WTC11 (cell line): ENCODE measurements around the gene TTC21A. TPM values are rescaled to one million over a fixed set of nuclear protein-coding genes. Genes with fewer than 3 reads are reported as not detected.

ENCODE experiments used
- ATAC-seq: fragments of 200-7000 bp; cut with Tn5 transposase; 2 replicates; pipeline ENCODE4 v1.10.0; 2021; ENCODE audit warnings: mild to moderate bottlenecking, moderate library complexity
- CTCF ChIA-PET: fragments of 300-600 bp; sonication (Branson Sonifier 250); formaldehyde crosslinking; loops from one replicate; lab custom pipeline; 2021; ENCODE audit warnings: antibody characterized with exemption; lab: Charles Lee
- POLR2A ChIA-PET: fragments of 350-600 bp; sonication (Branson Sonifier 250); formaldehyde crosslinking; loops from one replicate; lab custom pipeline; 2021; ENCODE audit warnings: antibody characterized with exemption; lab: Charles Lee
- DNase-seq: peaks from one replicate; pipeline ENCODE4 v3.0.0; 2021; ENCODE audit warnings: low spot score
- H3K27ac Mint-ChIP-seq: 2 replicates; pipeline ENCODE4 v1.8.0; 2021; ENCODE audit warnings: mixed read lengths
- H3K27me3 Mint-ChIP-seq: 2 replicates; pipeline ENCODE4 v1.8.0; 2021; ENCODE audit warnings: low read depth, mild to moderate bottlenecking, moderate library complexity, mixed read lengths
- H3K36me3 Mint-ChIP-seq: 2 replicates; pipeline ENCODE4 v1.8.0; 2021; ENCODE audit warnings: mixed read lengths
- H3K4me1 Mint-ChIP-seq: 2 replicates; pipeline ENCODE4 v1.8.0; 2022; ENCODE audit warnings: mixed read lengths
- H3K4me3 Mint-ChIP-seq: 2 replicates; pipeline ENCODE4 v1.8.0; 2021; ENCODE audit warnings: mild to moderate bottlenecking, moderate library complexity, mixed read lengths
- H3K9me3 Mint-ChIP-seq: 2 replicates; pipeline ENCODE4 v1.8.0; 2021; ENCODE audit warnings: mixed read lengths
- CREB1 ChIP-seq: sonication (generic); formaldehyde crosslinking; IDR thresholded peaks from 2 replicates; pipeline ENCODE4 v1.8.0; 2023; ENCODE audit warnings: mild to moderate bottlenecking, missing genetic modification reagents
- ESRRA ChIP-seq: sonication (generic); formaldehyde crosslinking; IDR thresholded peaks from 2 replicates; pipeline ENCODE4 v1.8.1; 2022; ENCODE audit warnings: mild to moderate bottlenecking, missing genetic modification reagents, borderline replicate concordance
- FOXJ3 ChIP-seq: sonication (generic); formaldehyde crosslinking; IDR thresholded peaks from 2 replicates; pipeline ENCODE4 v1.9.0; 2021; ENCODE audit warnings: missing genetic modification reagents, mild to moderate bottlenecking, borderline replicate concordance
- FOXP1 ChIP-seq: sonication (generic); formaldehyde crosslinking; IDR thresholded peaks from 2 replicates; pipeline ENCODE4 v1.8.0; 2022; ENCODE audit warnings: missing genetic modification reagents, mild to moderate bottlenecking, moderate library complexity, borderline replicate concordance
- GTF2I ChIP-seq: fragments of 250-450 bp; sonication (Bioruptor Pico); conservative IDR thresholded peaks from 2 replicates; pipeline ENCODE4 v1.4.0; 2021; ENCODE audit warnings: mild to moderate bottlenecking
- NFATC4 ChIP-seq: fragments of 250-450 bp; sonication (Bioruptor Pico); IDR thresholded peaks from 2 replicates; pipeline ENCODE4 v1.9.0; 2021; ENCODE audit warnings: mild to moderate bottlenecking
- NR1H2 ChIP-seq: sonication (generic); formaldehyde crosslinking; IDR thresholded peaks from 2 replicates; pipeline ENCODE4 v1.9.0; 2021; ENCODE audit warnings: mild to moderate bottlenecking, moderate library complexity, missing genetic modification reagents
- NR2C2 ChIP-seq: sonication (generic); formaldehyde crosslinking; IDR thresholded peaks from 2 replicates; pipeline ENCODE4 v1.8.0; 2022; ENCODE audit warnings: mild to moderate bottlenecking, missing genetic modification reagents
- SMAD3 ChIP-seq: sonication (generic); formaldehyde crosslinking; IDR thresholded peaks from 2 replicates; pipeline ENCODE4 v1.8.0; 2022; ENCODE audit warnings: missing genetic modification reagents, mild to moderate bottlenecking, borderline replicate concordance
- SP1 ChIP-seq: sonication (generic); formaldehyde crosslinking; conservative IDR thresholded peaks from 2 replicates; pipeline ENCODE4 v1.8.1; 2022; ENCODE audit warnings: missing genetic modification reagents
- TEAD1 ChIP-seq: sonication (generic); formaldehyde crosslinking; IDR thresholded peaks from 2 replicates; pipeline ENCODE4 v1.8.0; 2022; ENCODE audit warnings: mild to moderate bottlenecking, missing genetic modification reagents
- TP53 ChIP-seq: sonication (generic); formaldehyde crosslinking; IDR thresholded peaks from 2 replicates; pipeline ENCODE4 v1.8.1; 2023; ENCODE audit warnings: mild to moderate bottlenecking, missing genetic modification reagents
- total RNA-seq: library from RNA; stranded (reverse); gene quantifications from 3 replicates; pipeline ENCODE4 v1.2.3, GENCODE V29; 2021
- TF ChIP-seq, protein P1 (sequence below): sonication (generic); formaldehyde crosslinking; IDR thresholded peaks from 2 replicates; pipeline ENCODE4 v1.8.0; 2023; ENCODE audit warnings: missing genetic modification reagents
- TF ChIP-seq, protein P2 (sequence below): sonication (generic); formaldehyde crosslinking; IDR thresholded peaks from 2 replicates; pipeline ENCODE4 v1.8.1; 2023; ENCODE audit warnings: mild to moderate bottlenecking, moderate library complexity, missing genetic modification reagents
- TF ChIP-seq, protein P3 (sequence below): sonication (generic); formaldehyde crosslinking; IDR thresholded peaks from 2 replicates; pipeline ENCODE4 v1.8.0; 2022; ENCODE audit warnings: mild to moderate bottlenecking, missing genetic modification reagents
- TF ChIP-seq, protein P4 (sequence below): sonication (generic); formaldehyde crosslinking; IDR thresholded peaks from 2 replicates; pipeline ENCODE4 v1.8.1; 2022; ENCODE audit warnings: low read depth, mild to moderate bottlenecking, moderate library complexity, missing genetic modification reagents, borderline replicate concordance
- TF ChIP-seq, protein P5 (sequence below): fragments of 250-450 bp; sonication (Bioruptor Pico); IDR thresholded peaks from 2 replicates; pipeline ENCODE4 v2.1.2; 2022; ENCODE audit warnings: mild to moderate bottlenecking, moderate library complexity

Gene TTC21A
- total RNA-seq, 1 experiment from 2014 or later = 3.8 TPM

DNA sequence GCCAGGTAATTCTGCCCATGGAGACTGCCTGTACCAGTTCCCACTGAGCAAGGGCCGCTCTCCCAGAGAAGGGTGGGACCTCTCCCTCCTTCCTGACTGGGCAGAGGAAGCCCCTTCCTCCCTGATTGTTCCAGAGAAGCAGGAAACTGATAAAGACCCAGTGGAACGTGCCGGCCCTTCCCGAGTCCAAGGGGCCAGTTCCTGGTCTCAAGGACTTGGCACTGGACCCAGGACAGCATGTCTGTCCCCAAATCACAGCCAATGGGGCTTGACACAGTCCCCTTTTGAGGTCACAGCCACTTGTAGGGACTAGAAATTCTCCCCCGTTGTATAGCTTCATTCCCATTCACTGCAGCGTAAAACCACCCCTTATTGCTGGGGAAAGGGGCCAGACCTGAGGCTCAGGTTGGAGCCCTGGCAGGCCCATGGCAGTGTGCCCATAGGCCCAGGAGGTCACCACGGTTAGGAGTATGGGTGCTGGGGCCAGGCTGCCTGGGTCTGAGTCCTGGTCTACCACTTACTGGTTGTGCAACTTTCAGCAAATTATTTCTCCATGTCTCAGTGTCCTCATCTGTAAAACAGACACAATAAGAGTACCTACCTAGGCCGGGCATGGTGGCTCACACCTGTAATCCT lies 27.8 kb downstream of the TTC21A start (continued):
- TF ChIP-seq, protein P1, sequence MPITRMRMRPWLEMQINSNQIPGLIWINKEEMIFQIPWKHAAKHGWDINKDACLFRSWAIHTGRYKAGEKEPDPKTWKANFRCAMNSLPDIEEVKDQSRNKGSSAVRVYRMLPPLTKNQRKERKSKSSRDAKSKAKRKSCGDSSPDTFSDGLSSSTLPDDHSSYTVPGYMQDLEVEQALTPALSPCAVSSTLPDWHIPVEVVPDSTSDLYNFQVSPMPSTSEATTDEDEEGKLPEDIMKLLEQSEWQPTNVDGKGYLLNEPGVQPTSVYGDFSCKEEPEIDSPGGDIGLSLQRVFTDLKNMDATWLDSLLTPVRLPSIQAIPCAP (CRISPR knock-in tag) = no peak
- no peak for TF ChIP-seq FOXP1 (CRISPR knock-in tag)
- no peak for TF ChIP-seq GTF2I

DNA sequence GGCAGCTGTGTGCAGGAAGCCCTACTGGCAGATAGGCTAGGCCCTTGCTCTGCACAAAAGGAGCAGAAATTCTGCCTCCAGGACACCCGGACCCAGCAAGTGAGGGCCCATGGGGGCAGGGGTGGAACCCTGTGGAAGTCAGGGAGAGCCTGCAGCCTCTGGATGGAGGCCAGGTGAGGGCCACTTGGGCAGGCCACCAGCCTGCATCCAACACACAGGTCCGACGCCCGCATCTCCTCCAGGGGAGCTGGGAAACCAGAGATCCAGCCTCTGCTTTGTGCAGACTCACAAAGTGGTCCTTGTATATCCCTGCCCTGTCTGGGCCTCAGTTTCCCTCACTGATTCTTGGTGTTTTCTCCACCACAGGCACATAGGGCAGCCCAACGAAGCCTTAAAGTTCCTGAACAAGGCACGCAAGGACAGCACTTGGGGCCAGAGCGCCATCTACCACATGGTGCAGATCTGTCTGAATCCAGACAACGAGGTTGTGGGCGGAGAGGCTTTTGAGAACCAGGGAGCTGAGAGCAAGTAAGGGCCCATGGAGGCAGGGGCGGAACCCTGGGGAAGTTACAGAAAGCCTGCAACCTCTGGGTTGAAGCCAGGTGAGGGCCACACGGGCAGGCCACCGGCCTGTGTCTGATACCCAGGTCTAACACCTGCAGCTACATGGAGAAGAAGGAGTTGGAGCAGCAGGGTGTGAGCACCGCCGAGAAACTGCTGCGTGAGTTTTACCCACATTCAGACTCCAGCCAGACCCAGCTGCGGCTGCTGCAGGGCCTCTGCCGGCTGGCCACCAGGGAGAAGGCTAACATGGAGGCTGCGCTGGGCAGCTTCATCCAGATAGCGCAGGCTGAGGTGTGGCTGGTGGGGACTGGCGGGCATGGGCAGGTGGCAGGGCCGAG lies 29.3 kb downstream of the TTC21A start:
- ChIA-PET POLR2A (no interaction called here), CTCF (interaction anchor here (0.5 to 2.2 kb wide), 5 partner anchors 9 to 152 kb away, joined by 3 to 15 read pairs (median 4); no protein-coding TSS in a partner anchor)
- H3K4me3 Mint-ChIP-seq = no peak overlapping the region
- no peaks in the 10 kb centered on the region for H3K9me3 Mint-ChIP-seq
- peak; percentile 31 for ATAC-seq
- H3K36me3 Mint-ChIP-seq = no peaks in the 10 kb centered on the region
- H3K27ac Mint-ChIP-seq = no peak overlapping the region
- no peak for DNase-seq
- TF ChIP-seq CREB1 (CRISPR knock-in tag) (no peak), NR2C2 (CRISPR knock-in tag) (no peak), NR1H2 (no peak), SP1 (no peak), FOXJ3 (no peak), TP53 (CRISPR knock-in tag) (no peak), SMAD3 (CRISPR knock-in tag) (no peak), ESRRA (CRISPR knock-in tag) (no peak), NFATC4 (CRISPR knock-in tag) (no peak), TEAD1 (no peak)
- TF ChIP-seq, protein P2, sequence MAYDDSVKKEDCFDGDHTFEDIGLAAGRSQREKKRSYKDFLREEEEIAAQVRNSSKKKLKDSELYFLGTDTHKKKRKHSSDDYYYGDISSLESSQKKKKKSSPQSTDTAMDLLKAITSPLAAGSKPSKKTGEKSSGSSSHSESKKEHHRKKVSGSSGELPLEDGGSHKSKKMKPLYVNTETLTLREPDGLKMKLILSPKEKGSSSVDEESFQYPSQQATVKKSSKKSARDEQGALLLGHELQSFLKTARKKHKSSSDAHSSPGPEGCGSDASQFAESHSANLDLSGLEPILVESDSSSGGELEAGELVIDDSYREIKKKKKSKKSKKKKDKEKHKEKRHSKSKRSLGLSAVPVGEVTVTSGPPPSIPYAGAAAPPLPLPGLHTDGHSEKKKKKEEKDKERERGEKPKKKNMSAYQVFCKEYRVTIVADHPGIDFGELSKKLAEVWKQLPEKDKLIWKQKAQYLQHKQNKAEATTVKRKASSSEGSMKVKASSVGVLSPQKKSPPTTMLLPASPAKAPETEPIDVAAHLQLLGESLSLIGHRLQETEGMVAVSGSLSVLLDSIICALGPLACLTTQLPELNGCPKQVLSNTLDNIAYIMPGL = no peak
- TF ChIP-seq, protein P3, sequence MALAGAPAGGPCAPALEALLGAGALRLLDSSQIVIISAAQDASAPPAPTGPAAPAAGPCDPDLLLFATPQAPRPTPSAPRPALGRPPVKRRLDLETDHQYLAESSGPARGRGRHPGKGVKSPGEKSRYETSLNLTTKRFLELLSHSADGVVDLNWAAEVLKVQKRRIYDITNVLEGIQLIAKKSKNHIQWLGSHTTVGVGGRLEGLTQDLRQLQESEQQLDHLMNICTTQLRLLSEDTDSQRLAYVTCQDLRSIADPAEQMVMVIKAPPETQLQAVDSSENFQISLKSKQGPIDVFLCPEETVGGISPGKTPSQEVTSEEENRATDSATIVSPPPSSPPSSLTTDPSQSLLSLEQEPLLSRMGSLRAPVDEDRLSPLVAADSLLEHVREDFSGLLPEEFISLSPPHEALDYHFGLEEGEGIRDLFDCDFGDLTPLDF (CRISPR knock-in tag) = no peak
- TF ChIP-seq, protein P4, sequence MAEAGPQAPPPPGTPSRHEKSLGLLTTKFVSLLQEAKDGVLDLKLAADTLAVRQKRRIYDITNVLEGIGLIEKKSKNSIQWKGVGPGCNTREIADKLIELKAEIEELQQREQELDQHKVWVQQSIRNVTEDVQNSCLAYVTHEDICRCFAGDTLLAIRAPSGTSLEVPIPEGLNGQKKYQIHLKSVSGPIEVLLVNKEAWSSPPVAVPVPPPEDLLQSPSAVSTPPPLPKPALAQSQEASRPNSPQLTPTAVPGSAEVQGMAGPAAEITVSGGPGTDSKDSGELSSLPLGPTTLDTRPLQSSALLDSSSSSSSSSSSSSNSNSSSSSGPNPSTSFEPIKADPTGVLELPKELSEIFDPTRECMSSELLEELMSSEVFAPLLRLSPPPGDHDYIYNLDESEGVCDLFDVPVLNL (CRISPR knock-in tag) = no peak
- TF ChIP-seq, protein P5, sequence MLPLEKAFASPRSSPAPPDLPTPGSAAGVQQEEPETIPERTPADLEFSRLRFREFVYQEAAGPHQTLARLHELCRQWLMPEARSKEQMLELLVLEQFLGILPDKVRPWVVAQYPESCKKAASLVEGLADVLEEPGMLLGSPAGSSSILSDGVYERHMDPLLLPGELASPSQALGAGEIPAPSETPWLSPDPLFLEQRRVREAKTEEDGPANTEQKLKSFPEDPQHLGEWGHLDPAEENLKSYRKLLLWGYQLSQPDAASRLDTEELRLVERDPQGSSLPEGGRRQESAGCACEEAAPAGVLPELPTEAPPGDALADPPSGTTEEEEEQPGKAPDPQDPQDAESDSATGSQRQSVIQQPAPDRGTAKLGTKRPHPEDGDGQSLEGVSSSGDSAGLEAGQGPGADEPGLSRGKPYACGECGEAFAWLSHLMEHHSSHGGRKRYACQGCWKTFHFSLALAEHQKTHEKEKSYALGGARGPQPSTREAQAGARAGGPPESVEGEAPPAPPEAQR = no peak
- H3K27me3 Mint-ChIP-seq = no peaks in the 10 kb centered on the region
- H3K4me1 Mint-ChIP-seq = peaks cover 4% of the 10 kb centered on the region
